Activated naive CD4-positive, alpha-beta T cell treated with Interleukin-2 at 50 U/mL for 16 hours (primary cell): Measurements from ENCODE around the gene TNFRSF4.
A peak's percentile ranks its signal among the peaks of the same experiment; 100 is the strongest.
"Not testable (repeated sequence)": the region's sequence is repeated elsewhere in the genome, so short reads cannot be mapped to it uniquely, and the experiment has no call there.

ENCODE experiments used
- DNase-seq: peaks from one replicate; pipeline ENCODE4 v3.0.0-alpha.2; 2020

Gene TNFRSF4

GRCh38 chr1:1213345-1214265, at the start of gene TNFRSF4:
TNFRSF4 (minus strand) TSS chr1:1214153; CDS start chr1:1214127, 26 bp downstream.
- peak; percentile 62 for DNase-seq

GRCh38 chr1:1262758-1263157, 48.8 kb upstream of the TNFRSF4 start:
- no peak for DNase-seq

DNA sequence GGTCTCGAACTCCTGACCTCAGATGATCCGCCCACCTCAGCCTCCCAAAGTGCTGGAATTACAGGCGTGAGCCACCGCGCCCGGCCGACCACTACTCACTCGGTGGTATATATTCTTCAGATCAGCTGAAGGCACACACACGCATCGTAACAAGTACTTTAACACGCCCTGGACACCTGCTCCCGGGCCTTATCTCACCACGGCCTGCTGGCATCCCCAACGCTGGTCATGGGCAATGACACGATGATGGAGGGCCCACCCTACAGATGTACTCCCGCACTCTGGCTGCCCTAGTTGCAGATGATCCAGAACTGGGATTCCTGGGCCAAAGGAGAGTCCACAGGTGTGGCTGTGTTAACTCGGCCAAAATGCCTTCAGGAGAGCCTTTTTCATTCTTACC, 48.1 kb upstream of the TNFRSF4 start:
- no peak for DNase-seq

DNA sequence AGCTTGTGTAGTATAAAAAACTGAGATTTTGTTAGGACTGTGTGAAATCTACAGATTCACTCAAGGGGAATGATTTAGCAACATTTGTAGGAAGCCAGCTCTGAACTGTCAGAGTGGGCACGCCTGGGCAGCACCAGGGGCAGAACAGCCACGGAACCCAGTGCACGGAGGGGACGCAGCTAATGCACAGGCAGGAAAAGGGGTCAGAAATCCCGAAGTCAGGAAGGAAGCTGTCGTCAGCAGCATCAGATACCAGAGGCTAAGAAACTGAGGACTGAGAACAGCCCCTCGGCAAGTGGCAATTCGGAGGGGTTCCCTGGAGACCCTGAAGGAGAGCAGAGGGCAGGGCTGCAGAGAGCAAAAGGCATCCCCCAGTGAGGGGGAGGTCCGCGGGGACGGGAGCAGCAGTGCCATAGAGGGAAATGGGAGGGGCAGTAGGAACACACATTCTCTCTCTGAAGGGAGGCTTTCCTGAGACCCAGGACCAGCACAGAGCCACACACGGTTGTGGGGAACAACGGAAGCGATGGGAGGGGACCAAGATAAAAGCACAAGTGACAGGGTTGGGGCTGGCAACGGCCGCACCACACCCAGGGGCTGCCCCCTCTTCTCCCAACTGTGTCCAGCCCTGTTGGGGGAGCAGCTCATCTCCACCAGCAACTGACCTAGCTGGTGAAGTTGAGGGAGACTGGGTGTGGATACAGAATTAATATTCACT, 47.0 kb upstream of the TNFRSF4 start:
- DNase-seq = no peak

DNA sequence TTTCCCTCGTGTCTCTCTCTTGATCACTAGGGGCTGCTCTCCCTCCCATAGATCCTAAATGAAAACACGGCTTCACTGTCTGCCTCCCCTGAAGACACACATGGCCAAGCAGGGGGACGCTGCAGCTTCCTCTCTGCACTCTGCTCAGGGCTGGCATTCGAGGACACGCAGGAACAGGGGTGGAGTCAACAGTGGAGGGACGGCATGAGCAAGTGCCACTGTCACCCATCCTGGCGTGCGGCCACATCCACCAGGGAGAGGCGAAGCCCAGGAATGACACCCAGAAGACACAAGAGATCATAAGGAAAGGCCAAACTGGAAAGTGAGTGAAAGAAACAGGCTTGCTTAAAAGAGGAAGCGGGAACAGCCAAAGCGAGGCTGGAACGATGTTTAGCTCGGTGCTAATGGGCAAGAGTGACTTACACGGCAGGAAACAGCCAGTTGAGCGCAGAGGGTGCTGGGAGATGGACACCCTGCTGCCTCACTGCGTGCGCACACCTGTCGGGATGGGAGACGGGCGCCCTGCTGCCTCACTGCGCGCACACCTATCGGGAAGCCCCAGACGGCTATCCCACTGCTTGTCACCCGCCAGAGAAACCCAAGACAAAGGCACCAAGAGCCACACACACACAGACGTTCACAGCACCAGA, 46.1 kb upstream of the TNFRSF4 start:
- no peak for DNase-seq

GRCh38 chr1:1259540-1259939, 45.6 kb upstream of the TNFRSF4 start:
- no peak for DNase-seq

DNA sequence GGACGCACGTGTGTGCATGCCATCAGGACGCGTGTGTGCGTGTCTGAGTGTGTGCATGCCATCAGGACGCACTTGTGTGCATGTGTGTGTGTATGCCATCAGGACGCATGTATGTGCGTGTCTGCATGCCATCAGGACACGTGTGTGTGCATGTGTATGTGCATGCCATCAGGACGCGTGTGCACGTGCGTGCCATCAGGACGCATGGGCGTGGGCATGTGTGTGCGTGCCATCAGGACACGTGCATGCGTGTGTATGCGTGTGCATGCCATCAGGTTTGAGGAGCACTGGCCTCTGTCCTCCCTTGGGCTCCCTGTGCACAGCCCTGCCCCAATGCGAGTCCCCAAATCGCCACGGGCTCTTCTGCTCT, 45.2 kb upstream of the TNFRSF4 start:
- no peak for DNase-seq

DNA sequence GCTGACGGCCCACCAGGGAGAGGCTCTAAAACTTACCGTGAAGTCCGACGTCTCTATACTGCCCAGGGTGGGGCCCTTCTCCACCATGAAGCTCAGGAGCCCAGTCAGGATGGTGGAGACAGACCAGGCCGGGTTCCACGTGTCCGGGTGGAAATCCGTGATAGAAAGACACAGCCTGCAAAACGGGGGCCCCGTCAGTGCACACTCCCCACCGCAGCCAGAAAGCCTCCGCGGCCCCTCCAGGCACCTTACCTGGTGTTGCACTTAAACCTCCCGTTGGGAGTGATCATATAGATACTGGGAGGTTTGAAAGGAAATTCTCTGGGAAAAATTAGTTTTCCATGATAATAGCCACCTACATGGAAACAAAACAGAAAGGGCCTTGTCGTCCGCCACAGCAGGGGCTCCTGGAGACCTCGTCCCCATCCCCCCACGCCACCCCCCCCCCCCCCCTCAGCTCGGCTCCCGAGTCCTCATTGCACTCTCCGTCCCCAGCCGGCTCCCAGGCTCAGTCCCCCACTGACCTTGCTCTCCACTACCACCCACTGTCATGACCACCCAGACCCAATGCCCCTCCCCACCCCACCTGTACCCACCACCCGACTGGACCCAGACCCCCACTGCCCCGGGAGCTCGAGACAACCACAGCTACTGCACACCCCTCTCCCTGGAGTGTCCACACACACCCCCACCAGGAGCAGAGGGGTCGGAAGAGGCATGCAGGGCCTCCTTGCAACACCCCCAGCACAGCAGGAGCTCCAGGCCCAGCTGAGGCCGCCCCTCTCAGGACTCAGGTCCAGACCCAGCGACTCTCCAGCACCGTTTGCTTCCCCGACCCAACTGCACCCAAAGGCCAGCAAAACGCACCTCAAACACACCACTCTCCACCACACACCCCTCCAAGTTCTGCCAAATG, 43.3 kb upstream of the TNFRSF4 start:
- no peak for DNase-seq

DNA sequence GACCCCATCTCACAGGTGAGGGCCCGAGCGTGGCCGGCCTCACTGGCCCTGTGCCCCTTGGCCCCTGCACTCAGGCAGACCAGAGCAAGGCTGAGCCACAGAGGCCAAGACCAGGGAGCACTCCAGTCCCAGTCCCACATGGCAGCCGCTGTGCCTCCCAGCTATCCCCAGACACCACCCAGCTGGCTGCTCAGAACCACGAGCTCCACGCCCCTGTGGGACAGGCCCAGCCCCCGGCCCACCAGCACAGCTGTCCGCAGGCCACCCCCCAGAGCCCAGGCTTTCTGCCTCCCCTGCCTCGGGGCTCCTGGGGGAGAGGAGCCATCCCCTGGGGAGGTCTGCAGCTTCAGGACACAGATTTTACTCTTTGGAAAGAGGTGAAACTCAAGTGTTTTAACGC, 41.7 kb upstream of the TNFRSF4 start:
- no peak for DNase-seq

DNA sequence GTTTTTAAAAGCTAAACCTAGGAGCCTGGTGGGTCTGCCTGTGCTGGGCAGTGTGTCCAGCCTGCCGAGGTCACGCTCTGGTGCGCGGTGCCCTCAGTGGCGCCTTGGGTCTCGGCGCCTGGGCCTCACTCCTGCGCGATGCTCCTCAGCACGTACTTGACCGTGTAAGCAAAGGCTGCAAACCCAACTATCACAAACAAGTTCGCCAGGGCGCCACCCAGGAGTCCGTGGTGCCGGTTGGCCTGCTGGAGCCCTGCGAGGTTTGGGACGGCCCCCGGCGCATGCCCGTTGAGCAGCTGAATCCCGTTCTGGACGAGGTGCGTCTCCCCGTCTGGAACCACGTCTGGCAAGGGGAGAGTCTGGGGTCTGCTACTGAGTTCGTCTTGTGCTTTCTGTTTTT, 41.1 kb upstream of the TNFRSF4 start:
- DNase-seq = no peak

DNA sequence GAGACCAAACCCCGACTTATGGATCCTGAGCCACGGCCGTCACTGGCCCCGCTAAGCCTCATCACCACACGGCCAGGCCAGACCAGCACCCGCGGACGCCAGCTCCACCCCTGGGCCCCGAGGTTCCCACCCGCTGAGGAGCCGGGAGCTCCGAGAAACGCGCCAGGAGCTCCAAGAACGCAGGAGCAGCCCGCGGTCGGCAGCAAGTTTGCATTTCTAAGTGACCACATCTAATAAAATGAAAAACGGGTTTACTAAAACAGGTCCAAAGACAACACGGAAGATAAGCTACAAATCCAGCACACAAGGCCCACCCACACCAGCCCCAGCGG, 40.7 kb upstream of the TNFRSF4 start:
- no peak for DNase-seq

DNA sequence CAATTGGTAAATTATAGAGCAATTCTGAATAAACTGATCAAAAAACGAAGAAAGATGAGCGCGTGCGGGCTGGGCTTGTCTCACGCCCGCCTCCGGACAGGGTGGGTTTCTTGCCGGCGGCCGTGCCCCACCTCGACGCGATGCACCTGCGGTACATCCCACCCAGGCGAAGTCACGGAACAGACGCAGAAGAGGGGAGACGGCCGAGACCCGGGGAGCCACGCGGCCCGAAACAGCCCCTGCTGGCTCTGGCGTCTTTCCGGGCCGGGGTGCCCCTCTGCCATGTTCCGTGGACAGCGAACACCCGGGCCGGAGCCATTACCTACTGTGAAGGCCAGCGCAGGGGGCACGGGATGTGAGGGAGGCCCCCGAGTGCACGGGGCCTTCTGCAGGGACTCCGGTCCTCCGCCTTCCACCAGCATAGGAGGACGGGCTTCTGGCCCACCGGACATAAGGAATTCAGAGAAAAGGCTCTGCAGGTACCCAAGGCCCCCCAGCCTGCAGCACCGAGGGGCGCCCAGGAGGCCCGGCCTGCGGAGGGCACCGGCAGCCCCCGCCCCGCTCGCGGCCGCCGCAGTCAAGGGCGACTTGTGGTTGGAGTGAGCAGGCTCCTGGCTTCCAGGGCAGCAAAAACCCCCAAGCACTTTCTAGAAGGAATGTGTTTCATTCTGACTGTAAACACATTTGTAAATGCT, 40.2 kb upstream of the TNFRSF4 start:
- DNase-seq = no peak

- no peak for DNase-seq
Measured at GRCh38 chr1:1253314-1253713, 39.4 kb upstream of the TNFRSF4 start.

- DNase-seq = peak; percentile 69
Measured at GRCh38 chr1:1250786-1251284, 36.9 kb upstream of the TNFRSF4 start.

- not testable (repeated sequence) for DNase-seq
Measured at GRCh38 chr1:1248009-1248913, 34.3 kb upstream of the TNFRSF4 start.

DNA sequence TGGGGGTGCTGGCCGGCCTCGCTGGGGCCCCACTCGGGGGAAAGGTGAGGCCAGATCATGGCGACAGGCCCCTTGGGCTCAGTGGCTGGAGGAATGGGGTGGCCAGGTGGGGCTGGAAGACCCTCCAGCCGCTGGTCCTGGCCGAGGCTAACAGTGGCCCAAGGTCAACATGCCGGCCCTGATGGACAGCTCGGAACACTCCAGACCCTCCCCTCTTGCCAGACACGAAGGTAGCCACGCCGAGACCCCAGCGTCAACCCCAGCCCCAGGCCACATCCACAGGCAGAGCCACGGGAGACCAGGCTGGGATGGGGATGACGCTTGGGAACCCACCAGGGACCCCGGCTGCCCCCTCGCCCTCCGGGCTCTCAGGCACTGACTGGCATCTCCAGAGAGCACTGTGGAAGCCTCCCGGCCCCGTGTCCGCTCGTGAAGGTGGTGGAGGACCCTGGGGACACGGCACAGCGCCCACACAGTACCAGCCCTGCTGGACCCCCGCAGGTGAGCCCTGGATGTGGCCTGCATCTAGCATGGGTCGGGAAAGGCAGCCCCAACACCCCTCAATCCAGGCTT, 33.5 kb upstream of the TNFRSF4 start:
- no peak for DNase-seq

DNA sequence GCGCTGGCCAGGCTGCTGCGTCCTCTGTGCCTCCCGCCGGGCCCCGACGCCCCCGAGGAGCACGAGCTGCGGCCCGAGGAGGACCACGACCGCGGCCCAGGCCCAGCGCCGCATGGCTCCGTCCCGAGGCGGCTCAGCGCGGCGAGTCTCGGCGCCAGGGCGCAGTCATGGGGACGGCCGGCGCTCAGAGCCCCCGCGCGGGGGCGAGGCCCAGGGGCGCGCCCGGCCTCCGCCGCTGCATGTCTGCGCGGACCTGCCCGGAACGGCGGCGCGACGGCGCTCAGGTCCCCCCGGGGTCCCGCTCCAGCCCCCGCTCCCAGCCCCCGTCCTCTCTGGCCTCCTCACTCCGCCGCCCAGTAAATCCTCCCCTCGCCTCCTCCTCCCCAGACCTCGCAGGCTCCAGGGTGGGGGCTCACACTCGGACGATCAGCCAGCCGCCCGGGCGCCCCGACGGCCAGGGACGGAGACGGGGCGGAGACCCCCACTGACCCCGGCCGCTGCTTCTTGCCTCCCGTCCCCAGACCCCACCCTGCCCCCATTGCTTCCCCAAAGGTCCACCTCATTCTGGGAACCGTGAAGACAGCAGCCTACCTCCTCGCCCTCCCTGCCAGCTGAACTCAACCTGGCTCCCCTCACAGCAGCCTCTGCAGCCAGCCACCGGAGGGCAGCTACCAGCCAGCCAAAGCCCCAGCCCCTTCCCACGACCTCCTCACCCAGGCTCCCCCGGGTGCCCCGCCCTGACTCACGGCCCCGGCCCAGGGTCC, 32.8 kb upstream of the TNFRSF4 start, which contains the start of gene C1QTNF12:
Gene C1QTNF12, minus strand, starts transcription at position 146 of the 764 bp plus-strand sequence. Its CDS starts 32 bp downstream, at position 114.
- no peak for DNase-seq

- DNase-seq = no peak
Measured at GRCh38 chr1:1245817-1246576, 32.0 kb upstream of the TNFRSF4 start.
